Cardiac fibroblast (primary cell): ENCODE results near the gene CLCN5.

Source experiments
- DNase-seq, 2 donors: peaks; one replicate each; pipeline versions ENCODE4 v3.0.0 to v3.0.0-alpha.2; 2010; ENCODE audit warnings: low read depth in 2 of 2
- H3K4me3 ChIP-seq, 2 donors: replicated peaks in 1 of 2; 1 replicate in 1 of 2; 2 replicates in 1 of 2; pipeline ENCODE4 v1.5.1; 2011; ENCODE audit warnings: low read depth in 2 of 2, low read length in 2 of 2, mild to moderate bottlenecking in 2 of 2, moderate library complexity in 1 of 2
- TF ChIP-seq, protein P1 (sequence below): IDR thresholded peaks from one replicate; pipeline ENCODE4 v1.5.1; 2011; ENCODE audit warnings: low read depth, mild to moderate bottlenecking, low read length, inconsistent platforms

The CLCN5 gene

DNA sequence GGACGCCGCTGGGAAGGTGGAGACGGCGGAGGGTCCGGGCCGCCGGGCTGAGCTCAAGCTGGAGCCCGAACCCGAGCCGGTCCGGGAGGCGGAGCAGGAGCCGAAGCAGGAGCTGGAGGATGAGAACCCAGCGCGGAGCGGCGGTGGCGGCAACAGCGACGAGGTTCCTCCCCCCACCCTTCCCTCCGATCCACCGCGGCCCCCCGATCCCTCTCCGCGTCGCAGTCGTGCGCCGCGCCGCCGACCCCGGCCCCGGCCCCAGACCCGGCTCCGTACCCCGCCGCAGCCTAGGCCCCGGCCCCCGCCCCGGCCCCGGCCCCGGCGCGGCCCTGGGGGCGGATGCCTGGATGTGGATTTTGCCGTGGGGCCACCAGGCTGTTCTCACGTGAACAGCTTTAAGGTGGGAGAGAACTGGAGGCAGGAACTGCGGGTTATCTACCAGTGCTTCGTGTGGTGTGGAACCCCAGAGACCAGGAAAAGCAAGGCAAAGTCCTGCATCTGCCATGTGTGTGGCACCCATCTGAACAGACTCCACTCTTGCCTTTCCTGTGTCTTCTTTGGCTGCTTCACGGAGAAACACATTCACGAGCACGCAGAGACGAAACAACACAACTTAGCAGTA lies 42.6 kb upstream of the CLCN5 start:
- DNase-seq = no peak

DNA sequence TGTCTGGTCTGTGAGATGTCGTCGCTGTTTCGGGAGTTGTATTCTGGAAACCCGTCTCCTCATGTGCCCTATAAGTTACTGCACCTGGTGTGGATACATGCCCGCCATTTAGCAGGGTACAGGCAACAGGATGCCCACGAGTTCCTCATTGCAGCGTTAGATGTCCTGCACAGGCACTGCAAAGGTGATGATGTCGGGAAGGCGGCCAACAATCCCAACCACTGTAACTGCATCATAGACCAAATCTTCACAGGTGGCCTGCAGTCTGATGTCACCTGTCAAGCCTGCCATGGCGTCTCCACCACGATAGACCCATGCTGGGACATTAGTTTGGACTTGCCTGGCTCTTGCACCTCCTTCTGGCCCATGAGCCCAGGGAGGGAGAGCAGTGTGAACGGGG lies 41.7 kb upstream of the CLCN5 start:
- no peak overlapping the region for H3K4me3 ChIP-seq
- DNase-seq = no peak
- TF ChIP-seq, protein P1, sequence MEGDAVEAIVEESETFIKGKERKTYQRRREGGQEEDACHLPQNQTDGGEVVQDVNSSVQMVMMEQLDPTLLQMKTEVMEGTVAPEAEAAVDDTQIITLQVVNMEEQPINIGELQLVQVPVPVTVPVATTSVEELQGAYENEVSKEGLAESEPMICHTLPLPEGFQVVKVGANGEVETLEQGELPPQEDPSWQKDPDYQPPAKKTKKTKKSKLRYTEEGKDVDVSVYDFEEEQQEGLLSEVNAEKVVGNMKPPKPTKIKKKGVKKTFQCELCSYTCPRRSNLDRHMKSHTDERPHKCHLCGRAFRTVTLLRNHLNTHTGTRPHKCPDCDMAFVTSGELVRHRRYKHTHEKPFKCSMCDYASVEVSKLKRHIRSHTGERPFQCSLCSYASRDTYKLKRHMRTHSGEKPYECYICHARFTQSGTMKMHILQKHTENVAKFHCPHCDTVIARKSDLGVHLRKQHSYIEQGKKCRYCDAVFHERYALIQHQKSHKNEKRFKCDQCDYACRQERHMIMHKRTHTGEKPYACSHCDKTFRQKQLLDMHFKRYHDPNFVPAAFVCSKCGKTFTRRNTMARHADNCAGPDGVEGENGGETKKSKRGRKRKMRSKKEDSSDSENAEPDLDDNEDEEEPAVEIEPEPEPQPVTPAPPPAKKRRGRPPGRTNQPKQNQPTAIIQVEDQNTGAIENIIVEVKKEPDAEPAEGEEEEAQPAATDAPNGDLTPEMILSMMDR = no peak

More for the DNA sequence above, 42.6 kb upstream of the CLCN5 start:
- TF ChIP-seq, protein P1 = no peak
- peak overlapping the region; percentile 58 to 63 for H3K4me3 ChIP-seq

DNA sequence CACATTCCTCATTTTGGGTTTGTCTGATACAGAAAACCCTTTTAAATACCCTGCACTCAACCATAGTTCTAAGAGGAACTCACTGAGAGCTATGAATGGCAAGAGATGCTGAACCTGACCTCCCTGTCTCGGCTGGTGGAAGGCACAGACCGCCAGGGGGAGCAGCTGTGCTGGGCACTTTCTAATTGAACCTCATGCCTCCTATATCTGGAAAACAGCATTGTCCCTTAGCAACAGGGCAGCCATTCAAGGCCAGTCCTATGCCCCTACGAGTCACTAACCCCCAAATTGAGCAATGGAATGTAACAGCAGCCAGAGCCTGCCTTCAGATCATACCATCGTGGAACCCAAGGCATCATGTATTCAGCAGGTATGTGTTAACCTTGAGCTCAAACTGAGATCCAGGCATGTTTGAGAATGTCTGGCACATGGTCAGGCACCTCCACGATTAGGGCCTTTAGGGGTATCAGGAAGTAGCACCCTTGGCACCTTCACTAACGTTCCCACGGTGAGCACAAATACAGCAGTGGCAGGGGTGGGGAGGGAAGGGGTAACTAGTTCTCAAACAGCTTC lies 38.0 kb upstream of the CLCN5 start:
- TF ChIP-seq, protein P1 = peak; percentile 85
- DNase-seq = peak; percentile 61 to 66
- H3K4me3 ChIP-seq = no peak overlapping the region

DNA sequence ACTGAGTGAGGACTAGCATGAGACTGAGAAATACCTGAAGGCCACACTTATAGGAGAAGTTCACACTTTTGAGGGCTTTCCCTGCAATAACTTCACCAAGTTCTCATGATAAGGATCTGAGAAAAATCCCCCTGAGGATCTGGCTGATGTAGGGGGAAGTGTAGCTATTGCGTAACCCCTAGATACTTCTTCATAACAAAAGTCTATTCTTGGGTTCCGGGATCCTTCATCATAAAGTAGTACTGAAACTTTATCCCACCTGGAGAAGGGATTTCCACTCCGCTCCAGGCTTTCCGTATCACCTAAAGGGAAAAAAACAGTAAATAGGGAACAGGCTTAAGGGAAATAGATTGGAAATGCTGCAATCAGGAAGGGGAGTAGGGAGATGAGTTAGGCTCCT lies 29.9 kb upstream of the CLCN5 start:
- TF ChIP-seq, protein P1 = no peak
- DNase-seq = no peak
- no peak overlapping the region for H3K4me3 ChIP-seq

DNA sequence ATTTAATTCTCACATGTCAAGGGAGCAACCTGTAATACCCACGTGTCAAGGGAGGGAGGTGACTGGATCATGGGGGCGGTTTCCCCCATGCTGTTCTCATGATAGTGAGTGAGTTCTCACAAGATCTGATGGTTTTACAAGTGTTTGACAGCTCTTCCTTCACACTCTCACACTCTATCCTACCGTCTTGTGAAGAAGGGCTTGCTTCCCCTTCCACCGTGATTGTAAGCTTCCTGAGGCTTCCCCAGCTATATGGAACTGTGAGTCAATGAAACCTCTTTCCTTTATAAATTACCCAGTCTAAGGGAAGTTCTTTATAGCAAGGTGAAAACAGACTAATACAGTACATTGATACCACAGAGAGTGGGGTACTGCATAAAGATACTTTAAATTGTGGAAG lies 25.4 kb upstream of the CLCN5 start:
- TF ChIP-seq, protein P1 = no peak
- no peak overlapping the region for H3K4me3 ChIP-seq
- no peak for DNase-seq

DNA sequence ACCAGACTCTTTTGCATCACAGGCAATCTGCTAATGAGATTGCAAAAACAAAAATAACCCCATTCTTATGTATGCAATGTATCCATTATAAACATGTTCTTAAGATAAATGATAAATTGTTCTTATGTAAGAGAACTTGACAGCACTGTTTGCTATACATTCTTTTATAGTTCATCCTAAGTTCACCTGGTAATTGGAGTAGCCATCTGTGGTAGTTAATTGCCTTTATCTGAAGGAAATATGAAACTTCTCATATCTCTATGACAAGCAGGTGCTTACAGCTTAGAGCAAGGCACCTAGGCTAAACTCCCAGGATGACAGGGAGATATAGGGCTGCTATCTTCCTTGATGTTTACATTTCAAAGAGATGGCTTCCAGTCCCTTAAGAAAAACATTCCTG lies 21.3 kb upstream of the CLCN5 start:
- DNase-seq = no peak
- TF ChIP-seq, protein P1 = no peak
- H3K4me3 ChIP-seq = no peak overlapping the region

DNA sequence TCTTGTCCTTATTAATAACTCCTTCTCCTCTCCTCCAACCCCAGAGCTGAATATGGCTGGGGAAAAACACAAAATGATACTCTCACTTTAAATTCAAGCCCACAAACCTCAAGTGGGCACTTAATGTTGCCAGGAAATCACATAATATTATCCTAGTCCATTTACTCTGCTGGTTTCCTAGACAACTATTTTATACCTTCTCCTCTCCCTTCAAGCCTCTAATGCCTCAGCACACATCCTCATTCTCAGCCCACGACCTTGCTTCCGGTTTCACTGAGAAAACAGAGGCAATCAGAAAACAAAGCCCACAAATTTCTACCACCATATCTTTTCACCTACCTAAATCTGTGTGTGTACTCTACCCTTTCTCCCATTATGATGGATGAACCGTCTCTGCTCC lies 12.1 kb upstream of the CLCN5 start:
- no peak for DNase-seq
- no peak overlapping the region for H3K4me3 ChIP-seq
- TF ChIP-seq, protein P1 = no peak
